NT2/D1 (cell line): ENCODE measurements around the gene TGFBI.

Experiments
- SUZ12 ChIP-seq: IDR thresholded peaks from 2 replicates; pipeline ENCODE4 v1.6.1; 2011; ENCODE audit not compliant: insufficient read length, insufficient read depth; ENCODE audit errors: extremely low read depth
- YY1 ChIP-seq: IDR thresholded peaks from 2 replicates; pipeline ENCODE4 v1.6.1; 2011; ENCODE audit not compliant: insufficient read length, insufficient read depth
- ZNF274 ChIP-seq: IDR thresholded peaks from 2 replicates; pipeline ENCODE4 v1.6.1; 2011; ENCODE audit warnings: mild to moderate bottlenecking, low read depth, low read length

DNA sequence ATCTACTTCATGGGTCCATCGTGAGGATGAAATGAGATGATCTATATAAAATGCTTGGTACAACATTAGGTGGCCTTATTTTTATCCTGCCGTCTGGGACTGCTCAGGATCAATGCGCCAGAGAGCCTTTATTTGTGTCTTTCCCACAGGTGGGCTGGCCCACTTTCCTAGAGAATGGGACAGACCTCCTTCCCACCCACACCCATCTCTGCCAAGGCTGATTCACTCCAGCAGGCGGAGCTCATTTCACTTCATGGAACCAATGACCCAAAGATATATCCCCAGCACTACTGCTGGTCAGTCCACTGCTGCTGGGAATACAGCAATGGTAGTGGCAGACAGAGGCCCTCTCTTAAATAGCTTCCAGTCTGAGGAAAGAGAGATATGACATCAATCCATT, 35.7 kb downstream of the TGFBI start:
- TF ChIP-seq ZNF274 (no peak), YY1 (no peak), SUZ12 (no peak)
